Measurements from ENCODE around the gene LARGE1. TPM values are rescaled to one million over a fixed set of nuclear protein-coding genes. Genes with fewer than 3 reads are reported as not detected.

Gene LARGE1
- total RNA-seq, 1 experiment from 2014 or later, result 5.2 TPM

GRCh38 chr22:33898121-33898520 lies 22.2 kb downstream of the LARGE1 start:
- BruUV-seq (replicated peaks), result no TSS peak
- no peak for DNase-seq (ENCODE audit: unreplicated experiment)
- H3K4me1 Mint-ChIP-seq (ENCODE audit: insufficient read depth, unreplicated experiment), result no peaks in the 10 kb centered on the region
- no peaks in the 10 kb centered on the region for H3K27me3 Mint-ChIP-seq (ENCODE audit: insufficient read depth, unreplicated experiment)
- no peak for TF ChIP-seq CTCF (IDR thresholded peaks at IDR 0.05; ENCODE audit: unreplicated experiment)
- ChIA-PET POLR2A (no interaction called here), CTCF (interaction anchor here (1.0 kb wide), 1 partner anchor 26 kb away, joined by 4 read pairs; no protein-coding TSS in a partner anchor)
- intact Hi-C loops (cut with micrococcal nuclease), result no loop called here
- no peak overlapping the region for H3K4me3 Mint-ChIP-seq (ENCODE audit: unreplicated experiment)
- no peaks in the 10 kb centered on the region for H3K36me3 Mint-ChIP-seq (ENCODE audit: insufficient read depth, unreplicated experiment)
- no peaks in the 10 kb centered on the region for H3K9me3 Mint-ChIP-seq (ENCODE audit: unreplicated experiment)
- H3K27ac Mint-ChIP-seq (ENCODE audit: low read depth, unreplicated experiment), result no peak overlapping the region

GRCh38 chr22:33897448-33897835 lies 22.8 kb downstream of the LARGE1 start:
- CTCF ChIA-PET, result interaction anchor here (0.9 to 1.0 kb wide), 2 partner anchors 14 to 26 kb away, joined by 3 to 4 read pairs; no protein-coding TSS in a partner anchor
- Mint-ChIP-seq H3K27ac (ENCODE audit: low read depth, unreplicated experiment) (no peak overlapping the region), H3K4me1 (ENCODE audit: insufficient read depth, unreplicated experiment) (no peaks in the 10 kb centered on the region), H3K36me3 (ENCODE audit: insufficient read depth, unreplicated experiment) (no peaks in the 10 kb centered on the region), H3K9me3 (ENCODE audit: unreplicated experiment) (no peaks in the 10 kb centered on the region), H3K4me3 (ENCODE audit: unreplicated experiment) (no peak overlapping the region), H3K27me3 (ENCODE audit: insufficient read depth, unreplicated experiment) (no peaks in the 10 kb centered on the region)
- TF ChIP-seq CTCF (IDR thresholded peaks at IDR 0.05; ENCODE audit: unreplicated experiment), result no peak
- BruUV-seq (replicated peaks), result no TSS peak
- DNase-seq (ENCODE audit: unreplicated experiment), result no peak
- POLR2A ChIA-PET, result interaction anchor here (0.6 kb wide), 1 partner anchor 14 kb away, joined by 3 read pairs; no protein-coding TSS in a partner anchor
- intact Hi-C loops (cut with micrococcal nuclease), result no loop called here

GRCh38 chr22:33896575-33897447 lies 23.5 kb downstream of the LARGE1 start:
- intact Hi-C loops (cut with micrococcal nuclease), result no loop called here
- no peaks in the 10 kb centered on the region for H3K36me3 Mint-ChIP-seq (ENCODE audit: insufficient read depth, unreplicated experiment)
- BruUV-seq (replicated peaks), result no TSS peak
- ChIA-PET CTCF (interaction anchor here (0.9 to 1.0 kb wide), 2 partner anchors 15 to 27 kb away, joined by 3 to 4 read pairs; no protein-coding TSS in a partner anchor), POLR2A (no interaction called here)
- H3K27me3 Mint-ChIP-seq (ENCODE audit: insufficient read depth, unreplicated experiment), result no peaks in the 10 kb centered on the region
- no peaks in the 10 kb centered on the region for H3K4me1 Mint-ChIP-seq (ENCODE audit: insufficient read depth, unreplicated experiment)
- no peak overlapping the region for H3K27ac Mint-ChIP-seq (ENCODE audit: low read depth, unreplicated experiment)
- no peak for TF ChIP-seq CTCF (IDR thresholded peaks at IDR 0.05; ENCODE audit: unreplicated experiment)
- no peaks in the 10 kb centered on the region for H3K9me3 Mint-ChIP-seq (ENCODE audit: unreplicated experiment)
- DNase-seq (ENCODE audit: unreplicated experiment), result no peak
- no peak overlapping the region for H3K4me3 Mint-ChIP-seq (ENCODE audit: unreplicated experiment)

- Mint-ChIP-seq H3K36me3 (ENCODE audit: insufficient read depth, unreplicated experiment) (no peaks in the 10 kb centered on the region), H3K27me3 (ENCODE audit: insufficient read depth, unreplicated experiment) (no peaks in the 10 kb centered on the region), H3K4me3 (ENCODE audit: unreplicated experiment) (no peak overlapping the region), H3K4me1 (ENCODE audit: insufficient read depth, unreplicated experiment) (no peaks in the 10 kb centered on the region), H3K9me3 (ENCODE audit: unreplicated experiment) (no peaks in the 10 kb centered on the region), H3K27ac (ENCODE audit: low read depth, unreplicated experiment) (no peak overlapping the region)
- ChIA-PET POLR2A (no interaction called here), CTCF (no interaction called here)
- intact Hi-C loops (cut with micrococcal nuclease), result no loop called here
- no TSS peak for BruUV-seq (replicated peaks)
- no peak for TF ChIP-seq CTCF (IDR thresholded peaks at IDR 0.05; ENCODE audit: unreplicated experiment)
- DNase-seq (ENCODE audit: unreplicated experiment), result no peak
These were observed 24.1 kb downstream of the LARGE1 start for GRCh38 chr22:33896154-33896553.

Data from MCF 10A (cell line).